Activated T-helper 1 cell treated with anti-CD3 and anti-CD28 coated beads, Interleukin-12 subunit alpha, Interleukin-12 subunit beta, Interleukin-2, Interleukin-4 antibody, amounts not matched to agents 30 ng/mL and 10 ng/mL and 1 ng/mL, durations not matched to agents 14 hours and 24 hours and 36 hours (primary cell): ENCODE results near the gene CCDC102A. TPM values are rescaled to one million over a fixed set of nuclear protein-coding genes. Genes with fewer than 3 reads are reported as not detected.

Source experiments
- DNase-seq: peaks from one replicate; pipeline ENCODE4 v3.0.0; 2021; ENCODE audit warnings: low spot score
- H3K27ac Mint-ChIP-seq: one replicate; pipeline ENCODE4 v1.8.0; 2021; ENCODE audit warnings: mild to moderate bottlenecking, mixed read lengths
- H3K27me3 Mint-ChIP-seq: one replicate; pipeline ENCODE4 v1.8.0; 2022; ENCODE audit warnings: mild to moderate bottlenecking, moderate library complexity, mixed read lengths; ENCODE audit not compliant: insufficient read depth
- H3K36me3 Mint-ChIP-seq: one replicate; pipeline ENCODE4 v1.8.0; 2021; ENCODE audit warnings: low read depth, mixed read lengths
- H3K4me1 Mint-ChIP-seq: one replicate; pipeline ENCODE4 v1.8.0; 2021; ENCODE audit warnings: low read depth, mixed read lengths
- H3K4me3 Mint-ChIP-seq: one replicate; pipeline ENCODE4 v1.8.0; 2021; ENCODE audit warnings: mild to moderate bottlenecking, moderate library complexity, mixed read lengths
- H3K9me3 Mint-ChIP-seq: one replicate; pipeline ENCODE4 v1.8.0; 2021; ENCODE audit warnings: mixed read lengths
- intact Hi-C: fragments of 100-400 bp; cut with micrococcal nuclease; formaldehyde crosslinking; loops from one replicate; pipeline ENCODE4 v1.15.1; 2024
- total RNA-seq: library from RNA; stranded (reverse); gene quantifications from 2 replicates; pipeline ENCODE4 v1.2.3, GENCODE V29; 2022

Gene CCDC102A
- total RNA-seq = 5.7 and 7.3 TPM in 2 replicates

DNA sequence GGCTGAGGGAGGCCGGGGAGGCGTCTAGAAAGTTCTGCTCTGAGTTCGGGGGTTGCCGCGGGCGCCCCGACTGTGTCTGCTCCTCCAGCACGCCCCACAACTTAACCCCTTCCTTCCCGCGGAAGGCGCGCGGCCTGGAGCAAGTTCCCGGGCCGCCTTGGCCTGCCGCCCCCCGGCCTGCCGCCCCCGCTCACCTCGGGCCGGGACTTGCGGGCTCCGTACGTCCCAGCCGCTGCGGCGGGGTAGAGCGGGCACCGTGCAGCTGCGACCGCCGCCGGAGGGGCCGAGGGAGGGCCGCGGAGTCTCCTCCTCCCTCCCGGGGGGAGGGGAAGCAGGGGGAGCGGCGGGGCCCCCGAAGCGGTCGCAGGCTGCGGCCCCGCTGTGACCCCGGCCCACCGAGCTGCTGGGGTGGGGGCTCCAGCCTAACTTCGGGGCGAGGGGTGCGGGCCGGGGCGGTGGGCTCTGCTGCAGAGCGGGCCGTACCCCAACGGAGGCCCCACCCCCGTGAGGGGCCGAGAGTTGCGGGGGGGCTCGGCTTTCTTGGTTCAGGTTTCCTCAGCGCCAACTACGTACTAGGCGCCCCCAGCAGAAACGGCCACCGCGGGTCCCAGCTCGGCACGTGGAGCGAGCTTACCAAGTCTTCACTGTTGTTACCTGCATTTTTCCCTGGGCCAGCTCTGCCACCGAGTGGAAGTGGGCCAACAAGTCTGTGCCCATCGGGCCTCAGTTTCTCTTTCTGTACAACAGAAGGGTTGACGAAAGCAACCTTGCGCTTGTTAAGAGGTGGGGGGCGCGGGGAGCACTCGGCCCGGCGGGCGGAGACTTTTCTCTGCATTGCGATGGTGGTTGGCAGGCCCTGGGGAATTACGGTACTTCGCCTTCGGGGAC, at the start of gene CCDC102A:
Gene CCDC102A (minus strand): TSS at position 266 of the 888 bp plus-strand sequence. CDS start 7,394 bp downstream, outside the sequence.
- peak within 1 kb of the TSS; percentile 93 for H3K27ac Mint-ChIP-seq
- H3K4me3 Mint-ChIP-seq = peak within 1 kb of the TSS; percentile 78
- intact Hi-C loops = loop anchor here (1.0 to 10.0 kb wide), 12 partner anchors 8 to 854 kb away; partner anchors contain the start of genes CFAP20, DOK4, HERPUD1 and KATNB1
- no peaks in the 10 kb centered on the region for H3K36me3 Mint-ChIP-seq
- no peak for DNase-seq
- no peaks in the 10 kb centered on the region for H3K9me3 Mint-ChIP-seq
- H3K4me1 Mint-ChIP-seq = peaks cover 61% of the 10 kb centered on the region
- no peaks in the 10 kb centered on the region for H3K27me3 Mint-ChIP-seq

DNA sequence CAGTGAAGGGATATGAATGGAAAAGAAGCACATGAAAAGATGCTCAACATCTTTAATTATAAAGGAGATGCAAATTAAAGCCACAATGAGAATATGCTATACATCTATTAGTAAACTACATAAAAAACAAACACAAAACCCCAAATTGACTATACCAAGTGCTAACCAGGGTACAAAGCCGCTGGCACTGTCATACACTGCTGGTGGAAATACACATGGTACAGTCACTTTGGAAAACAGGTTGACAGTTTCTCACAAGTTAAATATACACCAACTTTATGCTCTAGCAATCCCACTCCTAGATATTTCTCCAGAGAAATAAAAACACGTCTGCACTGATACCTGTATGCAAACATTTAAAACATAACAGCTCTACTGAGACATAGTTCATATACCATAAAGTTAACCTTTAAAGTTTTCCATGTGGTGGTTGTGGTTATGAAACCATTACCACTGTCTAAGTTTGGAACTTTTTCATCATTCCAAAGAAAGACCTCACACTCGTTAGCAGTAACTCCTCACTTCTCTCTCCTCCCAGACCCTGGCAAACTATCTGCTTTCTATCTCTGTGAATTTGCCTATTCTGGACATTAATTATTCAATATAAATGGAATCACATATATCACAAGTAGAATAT, 48.8 kb upstream of the CCDC102A start:
- Mint-ChIP-seq H3K4me3 (peak overlapping the region; percentile 41), H3K27ac (peak overlapping the region; percentile 85), H3K36me3 (no peaks in the 10 kb centered on the region), H3K9me3 (no peaks in the 10 kb centered on the region), H3K27me3 (peaks cover 10% of the 10 kb centered on the region), H3K4me1 (peaks cover 27% of the 10 kb centered on the region)
- DNase-seq = no peak
- intact Hi-C loops = loop anchor here (1.0 kb wide), 1 partner anchor 8 kb away; no protein-coding TSS in a partner anchor

DNA sequence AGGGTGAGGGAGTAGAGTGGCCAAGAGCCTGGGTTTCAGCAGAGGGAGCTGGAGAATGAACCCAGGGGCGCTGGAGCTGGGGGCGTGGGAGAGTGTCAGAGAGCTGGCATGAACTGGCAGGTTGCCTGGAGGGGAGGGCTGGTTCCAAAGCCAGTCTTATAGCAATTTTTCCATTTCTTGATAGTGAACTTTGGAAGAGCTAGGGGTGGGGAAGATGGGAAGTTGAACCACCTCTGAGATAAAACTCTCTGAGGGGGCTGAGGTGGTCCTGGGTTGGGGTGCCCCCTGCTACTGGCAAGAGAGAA, 42.9 kb upstream of the CCDC102A start:
- no peak overlapping the region for H3K4me3 Mint-ChIP-seq

DNA sequence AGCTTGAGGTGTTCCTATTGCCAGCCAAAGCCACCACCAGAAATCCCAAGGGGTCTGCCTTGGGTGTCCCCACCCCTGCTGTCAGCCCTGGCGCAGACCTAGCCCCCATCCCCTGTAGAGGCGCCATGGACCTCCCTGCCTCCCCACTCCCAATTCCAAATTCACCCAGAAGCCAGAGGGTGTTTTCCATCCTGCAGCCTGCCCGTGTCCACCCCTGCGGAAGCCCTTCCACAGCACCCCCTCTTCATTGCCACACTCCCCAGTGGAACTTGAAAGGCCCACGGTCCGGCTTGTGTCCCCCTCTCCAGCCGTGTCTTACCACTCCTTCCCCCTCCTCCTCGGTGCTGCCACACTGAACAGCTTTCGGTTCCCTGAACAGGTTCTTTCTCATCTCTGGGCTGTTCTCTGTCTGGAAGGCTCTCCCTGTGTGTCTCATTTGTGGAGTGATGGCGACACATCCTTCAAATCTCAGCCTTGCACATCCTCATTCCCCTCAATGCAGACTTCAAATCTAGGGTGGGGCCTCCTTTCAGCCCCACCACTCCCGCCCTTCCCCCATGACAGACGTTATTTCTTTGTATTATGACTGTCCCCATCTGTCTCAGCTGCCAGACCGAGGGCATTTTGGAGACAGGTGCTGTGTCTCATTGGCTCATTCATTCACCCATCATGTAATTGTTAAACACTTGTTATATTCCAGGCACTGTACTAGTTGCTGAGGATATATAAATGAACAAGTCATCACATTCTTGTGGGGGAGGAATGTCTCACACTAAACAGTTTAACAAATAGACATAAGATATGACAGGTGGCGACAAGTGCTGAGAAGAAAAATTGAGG, 42.4 kb upstream of the CCDC102A start:
- H3K27ac Mint-ChIP-seq = peak overlapping the region; percentile 92
- DNase-seq = no peak
- H3K27me3 Mint-ChIP-seq = peaks cover 5% of the 10 kb centered on the region
- H3K9me3 Mint-ChIP-seq = no peaks in the 10 kb centered on the region
- intact Hi-C loops = loop anchor here (5.0 to 10.0 kb wide), 2 partner anchors 286 to 419 kb away; no protein-coding TSS in a partner anchor
- peaks cover 9% of the 10 kb centered on the region for H3K36me3 Mint-ChIP-seq
- peak overlapping the region; percentile 52 for H3K4me3 Mint-ChIP-seq
- H3K4me1 Mint-ChIP-seq = peaks cover 39% of the 10 kb centered on the region

More for the DNA sequence above, 42.9 kb upstream of the CCDC102A start:
- Mint-ChIP-seq H3K27me3 (peaks cover 5% of the 10 kb centered on the region), H3K27ac (no peak overlapping the region), H3K9me3 (no peaks in the 10 kb centered on the region), H3K4me1 (peaks cover 43% of the 10 kb centered on the region), H3K36me3 (peaks cover 9% of the 10 kb centered on the region)
- intact Hi-C loops = loop anchor here (5.0 to 10.0 kb wide), 2 partner anchors 285 to 418 kb away; no protein-coding TSS in a partner anchor
- no peak for DNase-seq

DNA sequence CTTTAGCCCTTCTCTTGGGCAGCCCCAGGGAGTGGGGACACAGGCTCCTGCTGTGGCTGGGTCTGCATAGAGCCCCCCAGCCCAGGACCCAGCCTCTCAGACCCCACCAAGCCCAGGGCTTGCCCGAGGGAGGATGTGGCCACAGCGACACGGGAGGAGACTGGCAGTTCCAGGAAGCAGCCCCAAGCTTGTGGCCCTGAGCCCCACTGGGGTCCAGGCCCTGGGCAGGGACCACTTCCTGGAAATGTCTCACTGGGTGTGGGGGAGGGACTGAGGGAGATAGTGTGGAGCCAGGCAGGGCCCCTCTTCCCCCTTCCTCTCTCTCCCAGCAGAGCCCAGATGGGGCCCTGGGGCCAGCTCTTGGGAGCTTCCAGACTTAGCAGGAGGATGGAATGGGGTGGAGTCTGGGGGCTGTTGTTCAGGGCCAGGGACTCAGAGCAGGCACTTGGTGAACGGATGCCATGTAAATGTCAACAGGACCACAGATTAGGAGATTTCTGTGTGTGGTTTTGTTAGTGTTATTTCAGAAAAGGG, 41.4 kb upstream of the CCDC102A start:
- H3K27ac Mint-ChIP-seq = peak overlapping the region; percentile 92
- intact Hi-C loops = loop anchor here (5.0 to 10.0 kb wide), 2 partner anchors 287 to 420 kb away; no protein-coding TSS in a partner anchor
- peaks cover 39% of the 10 kb centered on the region for H3K4me1 Mint-ChIP-seq
- H3K27me3 Mint-ChIP-seq = peaks cover 5% of the 10 kb centered on the region
- H3K36me3 Mint-ChIP-seq = peaks cover 9% of the 10 kb centered on the region
- DNase-seq = peak; percentile 39
- H3K9me3 Mint-ChIP-seq = no peaks in the 10 kb centered on the region
- peak overlapping the region; percentile 66 for H3K4me3 Mint-ChIP-seq

DNA sequence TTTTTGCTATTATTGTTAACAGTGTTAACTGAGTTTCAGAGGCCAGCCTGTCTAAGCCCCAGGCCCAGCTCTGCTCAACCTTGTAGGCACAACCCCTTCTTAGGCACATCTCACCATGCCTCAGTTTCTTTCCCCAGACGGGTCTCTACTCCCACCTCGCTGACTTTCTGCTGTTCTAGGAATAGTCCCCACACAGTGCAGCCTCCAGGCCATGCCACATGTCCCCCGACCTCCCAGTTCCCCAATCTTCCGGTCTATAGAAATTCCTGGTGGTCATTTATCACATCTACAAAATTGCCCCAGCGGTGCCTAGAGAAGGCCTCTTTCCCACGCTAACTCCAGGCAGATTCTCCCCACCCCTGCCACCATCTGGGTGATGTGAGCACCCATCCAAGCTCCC, 40.8 kb upstream of the CCDC102A start:
- H3K27me3 Mint-ChIP-seq = peaks cover 5% of the 10 kb centered on the region
- intact Hi-C loops = loop anchor here (5.0 to 10.0 kb wide), 2 partner anchors 288 to 420 kb away; no protein-coding TSS in a partner anchor
- H3K36me3 Mint-ChIP-seq = peaks cover 9% of the 10 kb centered on the region
- H3K4me1 Mint-ChIP-seq = peaks cover 39% of the 10 kb centered on the region
- DNase-seq = no peak
- peak overlapping the region; percentile 92 for H3K27ac Mint-ChIP-seq
- H3K4me3 Mint-ChIP-seq = no peak overlapping the region
- no peaks in the 10 kb centered on the region for H3K9me3 Mint-ChIP-seq

DNA sequence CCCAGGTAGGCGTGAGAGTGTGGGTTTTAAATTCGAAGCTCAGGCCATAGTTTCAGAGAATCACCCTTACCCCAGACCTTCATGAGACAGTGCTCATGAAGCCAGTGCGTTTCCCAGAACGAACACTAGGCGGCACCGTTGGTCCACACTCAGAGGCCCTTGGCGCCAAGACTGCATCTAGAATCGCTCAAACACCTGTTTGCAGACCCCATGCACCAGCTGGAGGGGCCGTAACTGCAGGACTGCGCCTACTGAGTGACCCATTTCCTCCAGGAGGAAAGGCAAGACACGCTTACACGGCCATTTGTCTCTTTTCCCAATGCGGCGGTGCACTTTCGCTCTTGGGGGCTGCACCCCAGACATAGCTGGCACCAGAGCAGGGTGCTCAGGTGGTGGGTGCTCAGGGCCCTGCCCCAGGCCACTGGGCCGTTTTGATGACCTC, 40.1 kb upstream of the CCDC102A start:
- H3K27me3 Mint-ChIP-seq = peaks cover 2% of the 10 kb centered on the region
- H3K4me1 Mint-ChIP-seq = peaks cover 39% of the 10 kb centered on the region
- H3K27ac Mint-ChIP-seq = peak overlapping the region; percentile 8
- peak; percentile 74 for DNase-seq
- no peak overlapping the region for H3K4me3 Mint-ChIP-seq
- H3K9me3 Mint-ChIP-seq = no peaks in the 10 kb centered on the region
- H3K36me3 Mint-ChIP-seq = peaks cover 9% of the 10 kb centered on the region
- intact Hi-C loops = loop anchor here (1.0 to 10.0 kb wide), 10 partner anchors 15 to 421 kb away; partner anchors contain the start of genes CCDC102A and KATNB1

DNA sequence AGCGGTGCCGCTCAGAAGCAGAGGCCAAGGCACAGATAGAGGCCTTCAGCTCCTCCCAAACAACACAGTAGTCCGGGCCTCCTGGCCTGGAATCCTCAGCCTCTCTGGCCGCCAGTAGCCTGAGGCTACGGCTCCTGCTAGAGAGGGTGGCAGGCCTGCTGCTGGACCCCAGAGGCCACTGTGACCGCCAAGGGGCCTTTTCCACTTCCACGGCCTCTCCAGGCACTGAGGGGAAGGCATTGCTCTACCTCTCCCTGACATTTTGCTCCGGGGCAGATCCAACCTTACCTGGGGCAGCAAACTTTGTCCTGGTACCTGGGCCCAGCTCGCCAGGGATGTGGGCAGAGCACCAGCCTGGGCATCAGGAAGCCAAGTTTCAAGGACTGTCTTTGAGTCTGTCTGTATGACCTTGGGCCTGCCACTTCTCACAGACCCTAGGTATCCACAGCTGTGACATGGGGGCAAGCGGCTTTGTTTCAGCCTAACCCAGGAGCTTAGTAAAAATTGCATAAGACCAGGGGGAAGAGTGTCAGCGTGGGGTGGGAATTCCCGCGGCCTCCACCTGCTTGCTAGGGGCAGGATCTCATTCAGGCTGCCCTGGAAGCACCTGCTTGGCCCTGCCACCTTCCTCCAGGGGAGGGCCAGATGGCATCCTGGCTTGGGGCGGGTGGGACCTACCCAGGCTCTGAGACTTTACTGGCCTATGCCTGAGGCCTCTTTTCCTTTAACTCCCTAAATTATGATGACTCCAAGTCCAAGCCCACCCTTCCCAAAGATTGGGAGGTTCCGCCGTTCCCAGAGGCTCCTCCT, 39.3 kb upstream of the CCDC102A start:
- Mint-ChIP-seq H3K4me1 (peaks cover 39% of the 10 kb centered on the region), H3K27ac (no peak overlapping the region)

DNA sequence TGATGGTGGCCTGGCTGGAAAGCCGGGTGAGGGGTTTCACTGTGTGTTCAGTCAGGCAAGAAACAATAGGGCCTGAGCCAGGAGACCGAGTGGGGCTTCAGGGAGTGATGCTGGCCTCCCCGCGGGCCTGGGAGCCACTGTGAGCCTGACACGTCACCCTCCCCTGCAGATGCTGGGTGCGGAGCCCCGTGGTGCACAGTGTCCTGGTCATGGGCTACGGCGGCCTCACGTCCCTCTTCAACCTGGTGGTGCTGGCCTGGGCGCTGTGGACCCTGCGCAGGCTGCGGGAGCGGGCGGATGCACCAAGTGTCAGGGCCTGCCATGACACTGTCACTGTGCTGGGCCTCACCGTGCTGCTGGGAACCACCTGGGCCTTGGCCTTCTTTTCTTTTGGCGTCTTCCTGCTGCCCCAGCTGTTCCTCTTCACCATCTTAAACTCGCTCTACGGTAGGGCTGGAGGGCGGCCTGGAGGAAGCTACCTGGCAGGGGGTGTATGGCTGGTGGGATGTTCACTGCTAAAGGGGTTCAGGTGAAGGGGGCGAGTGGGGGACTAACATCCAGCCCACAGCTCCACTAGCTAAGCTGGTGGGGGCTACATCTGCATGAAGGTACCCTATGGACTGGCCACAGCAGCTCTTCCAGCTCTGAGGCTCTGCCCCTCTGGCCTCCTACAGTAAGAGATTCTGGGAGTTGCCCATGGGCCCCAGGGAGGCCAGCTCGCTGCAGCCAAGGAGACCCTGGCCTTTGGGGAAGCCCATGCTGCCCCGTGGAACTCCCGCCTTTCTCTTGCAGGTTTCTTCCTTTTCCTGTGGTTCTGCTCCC, 38.5 kb upstream of the CCDC102A start:
- Mint-ChIP-seq H3K4me1 (peaks cover 39% of the 10 kb centered on the region), H3K9me3 (peaks cover 2% of the 10 kb centered on the region), H3K27me3 (no peaks in the 10 kb centered on the region), H3K4me3 (no peak overlapping the region), H3K36me3 (peaks cover 10% of the 10 kb centered on the region), H3K27ac (peak overlapping the region; percentile 58)
- no peak for DNase-seq
- intact Hi-C loops = loop anchor here (5.0 to 10.0 kb wide), 2 partner anchors 290 to 422 kb away; no protein-coding TSS in a partner anchor

More for the DNA sequence above, 39.3 kb upstream of the CCDC102A start:
- Mint-ChIP-seq H3K4me3 (no peak overlapping the region), H3K9me3 (no peaks in the 10 kb centered on the region), H3K36me3 (peaks cover 9% of the 10 kb centered on the region), H3K27me3 (peaks cover 2% of the 10 kb centered on the region)
- intact Hi-C loops = loop anchor here (1.0 to 10.0 kb wide), 10 partner anchors 16 to 422 kb away; partner anchors contain the start of genes CCDC102A and KATNB1
- no peak for DNase-seq

DNA sequence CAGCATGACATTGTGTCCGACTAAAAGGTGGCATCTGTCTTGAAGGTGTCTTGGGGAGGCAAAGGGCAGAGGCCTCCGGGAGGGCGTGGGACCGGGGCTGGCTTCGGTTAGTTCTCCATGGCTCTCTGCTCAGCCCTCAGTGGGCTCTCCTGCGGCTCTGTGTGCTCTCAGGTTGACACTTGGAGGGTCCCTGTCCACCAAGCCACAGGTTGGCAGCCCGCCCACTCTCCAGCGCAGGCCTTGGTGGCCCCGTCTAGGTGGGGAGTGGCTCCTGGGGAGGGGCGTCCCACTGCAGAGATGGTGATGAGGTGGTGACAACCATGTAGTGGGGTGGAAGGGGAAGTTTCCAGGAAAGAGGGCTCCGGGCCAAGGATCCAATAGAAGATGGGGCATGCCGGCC, 37.7 kb upstream of the CCDC102A start:
- peaks cover 12% of the 10 kb centered on the region for H3K36me3 Mint-ChIP-seq
- H3K9me3 Mint-ChIP-seq = peaks cover 7% of the 10 kb centered on the region
- no peak for DNase-seq
- H3K4me1 Mint-ChIP-seq = peaks cover 31% of the 10 kb centered on the region
- H3K4me3 Mint-ChIP-seq = no peak overlapping the region
- intact Hi-C loops = loop anchor here (10.0 kb wide), 1 partner anchor 291 kb away; no protein-coding TSS in a partner anchor
- peak overlapping the region; percentile 19 for H3K27ac Mint-ChIP-seq
- H3K27me3 Mint-ChIP-seq = no peaks in the 10 kb centered on the region
